Retinal pigment epithelial cell (primary cell): ENCODE data around the gene COPZ2.
"Not testable (repeated sequence)": the region's sequence is repeated elsewhere in the genome, so short reads cannot be mapped to it uniquely, and the experiment has no call there.

Experiments used
- DNase-seq: peaks from one replicate; pipeline ENCODE4 v3.0.0-alpha.2; 2010; ENCODE audit warnings: low read depth
- H3K4me3 ChIP-seq: 2 replicates; pipeline ENCODE4 v1.5.1; 2011; ENCODE audit warnings: mild to moderate bottlenecking, low read length, control low read depth, moderate library complexity
- TF ChIP-seq, protein P1 (sequence below): conservative IDR thresholded peaks from 2 replicates; pipeline ENCODE4 v1.5.1; 2011; ENCODE audit warnings: low read depth, low read length, control low read depth, inconsistent platforms

The COPZ2 gene

GRCh38 chr17:47990962-47991731 is 46.5 kb downstream of the COPZ2 start:
- no peak for DNase-seq

DNA sequence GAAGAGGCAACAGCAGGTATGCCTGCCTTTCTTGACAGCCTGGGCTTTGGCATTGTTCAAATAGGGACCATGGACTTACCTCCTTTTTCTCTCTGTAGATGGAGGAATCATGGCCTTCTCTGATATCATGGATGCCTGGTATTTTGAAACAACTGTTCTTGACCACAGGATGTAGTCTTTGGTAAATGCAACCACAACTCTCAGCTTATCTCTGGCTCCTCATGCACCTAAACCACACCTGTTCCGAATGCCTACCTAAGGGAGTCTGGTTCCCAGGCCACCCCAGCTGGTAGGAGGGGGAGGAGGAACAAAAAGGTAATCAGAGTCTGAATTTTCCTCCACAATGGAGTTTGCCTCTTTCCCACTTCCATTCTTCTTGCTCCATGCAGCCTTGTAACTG is 47.9 kb downstream of the COPZ2 start:
- TF ChIP-seq, protein P1, sequence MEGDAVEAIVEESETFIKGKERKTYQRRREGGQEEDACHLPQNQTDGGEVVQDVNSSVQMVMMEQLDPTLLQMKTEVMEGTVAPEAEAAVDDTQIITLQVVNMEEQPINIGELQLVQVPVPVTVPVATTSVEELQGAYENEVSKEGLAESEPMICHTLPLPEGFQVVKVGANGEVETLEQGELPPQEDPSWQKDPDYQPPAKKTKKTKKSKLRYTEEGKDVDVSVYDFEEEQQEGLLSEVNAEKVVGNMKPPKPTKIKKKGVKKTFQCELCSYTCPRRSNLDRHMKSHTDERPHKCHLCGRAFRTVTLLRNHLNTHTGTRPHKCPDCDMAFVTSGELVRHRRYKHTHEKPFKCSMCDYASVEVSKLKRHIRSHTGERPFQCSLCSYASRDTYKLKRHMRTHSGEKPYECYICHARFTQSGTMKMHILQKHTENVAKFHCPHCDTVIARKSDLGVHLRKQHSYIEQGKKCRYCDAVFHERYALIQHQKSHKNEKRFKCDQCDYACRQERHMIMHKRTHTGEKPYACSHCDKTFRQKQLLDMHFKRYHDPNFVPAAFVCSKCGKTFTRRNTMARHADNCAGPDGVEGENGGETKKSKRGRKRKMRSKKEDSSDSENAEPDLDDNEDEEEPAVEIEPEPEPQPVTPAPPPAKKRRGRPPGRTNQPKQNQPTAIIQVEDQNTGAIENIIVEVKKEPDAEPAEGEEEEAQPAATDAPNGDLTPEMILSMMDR, result no peak
- no peak for DNase-seq
- no peak overlapping the region for H3K4me3 ChIP-seq

More at GRCh38 chr17:47990962-47991731, 46.5 kb downstream of the COPZ2 start:
- TF ChIP-seq, protein P1, result no peak
- H3K4me3 ChIP-seq, result no peak overlapping the region

- H3K4me3 ChIP-seq, result no peak overlapping the region
- DNase-seq, result no peak
- TF ChIP-seq, protein P1, result no peak
Measured at GRCh38 chr17:47989159-47989558, 48.4 kb downstream of the COPZ2 start.

DNA sequence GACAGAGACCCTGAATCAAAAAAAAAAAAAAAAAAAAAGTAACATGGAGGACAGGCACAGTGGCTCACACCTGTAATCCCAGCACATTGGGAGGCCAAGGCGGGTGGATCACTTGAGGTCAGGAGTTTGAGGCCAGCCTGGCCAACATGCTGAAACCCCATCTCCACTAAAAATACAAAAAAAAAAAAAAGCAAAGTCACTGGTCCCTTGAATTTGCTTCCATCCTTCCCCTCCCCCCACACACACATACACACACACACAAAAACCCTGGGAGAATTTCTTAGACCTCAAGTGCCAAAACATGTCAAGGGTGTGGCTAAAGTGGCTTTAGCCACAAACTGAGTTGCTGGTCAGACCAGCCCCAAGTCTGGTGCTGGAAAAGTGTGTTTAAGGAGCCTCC is 49.2 kb downstream of the COPZ2 start:
- DNase-seq, H3K4me3 ChIP-seq: not testable (repeated sequence)

DNA sequence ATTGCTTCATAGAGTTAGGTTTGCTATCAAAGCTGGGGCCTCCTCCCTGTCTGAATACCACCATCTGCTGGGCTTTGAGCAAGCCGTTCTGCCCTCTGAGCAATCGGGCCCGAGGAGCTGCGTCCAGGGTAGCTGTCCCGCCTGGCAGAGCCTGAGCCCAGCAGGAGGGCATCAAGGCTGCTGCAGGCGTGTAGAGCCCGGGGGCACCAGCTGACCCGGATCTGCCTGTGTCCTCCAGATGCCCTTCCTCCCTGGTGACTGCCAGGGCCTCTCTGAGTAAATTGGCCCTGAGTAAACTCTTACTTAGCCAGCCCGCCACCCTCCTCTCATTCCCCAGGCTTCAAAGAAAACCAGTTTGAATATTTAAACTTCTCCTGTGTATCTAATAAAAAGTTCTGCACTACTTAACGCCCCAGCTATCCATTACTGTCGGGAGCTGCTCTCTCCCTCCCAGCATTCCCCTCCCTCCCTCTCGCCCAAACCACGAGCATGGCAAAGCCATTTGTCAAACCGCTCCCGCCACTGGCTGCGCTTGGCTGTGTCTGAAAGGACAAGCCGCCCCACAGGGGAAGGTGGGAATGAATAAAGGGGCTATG is 50.3 kb downstream of the COPZ2 start:
- TF ChIP-seq, protein P1, result no peak
- no peak overlapping the region for H3K4me3 ChIP-seq
- DNase-seq, result no peak

GRCh38 chr17:47986520-47986919 is 51.1 kb downstream of the COPZ2 start:
- H3K4me3 ChIP-seq, result no peak overlapping the region
- TF ChIP-seq, protein P1, result no peak
- DNase-seq, result no peak

DNA sequence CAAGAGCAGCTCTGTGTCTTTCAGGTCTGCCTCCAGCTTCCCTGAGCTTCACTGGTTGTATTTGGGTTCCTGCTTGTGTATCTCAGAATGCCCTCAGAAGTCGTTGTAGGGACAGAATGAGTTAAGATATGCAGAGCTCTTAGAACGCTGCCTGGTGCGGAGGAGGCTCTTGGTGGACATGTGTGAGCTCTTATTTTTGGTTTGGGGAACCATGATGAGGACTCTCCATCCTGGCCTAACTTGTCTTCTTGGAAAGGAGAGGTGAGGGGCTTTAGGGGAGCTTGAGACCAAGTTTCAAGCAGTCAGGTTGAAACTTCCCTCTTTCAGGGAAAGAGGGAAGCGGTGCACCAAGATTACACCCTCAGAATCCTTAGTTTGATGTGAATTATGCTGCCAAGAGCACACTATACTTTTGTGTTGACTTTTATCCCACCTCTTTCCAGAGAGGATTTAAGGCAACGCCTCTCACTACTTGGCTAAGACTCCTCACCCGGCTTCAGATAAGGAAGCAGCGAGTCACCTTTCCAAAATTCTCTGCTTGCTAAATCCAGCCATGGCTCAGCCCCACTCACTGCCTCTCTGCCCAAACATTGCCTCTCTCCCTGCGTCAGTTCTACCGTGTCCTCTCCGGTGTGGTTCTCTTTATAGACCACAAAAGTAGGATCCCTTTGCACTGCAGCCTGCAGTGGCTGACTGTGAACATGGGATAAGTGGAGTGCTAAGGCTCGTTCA is 53.9 kb downstream of the COPZ2 start:
- TF ChIP-seq, protein P1, result no peak
- H3K4me3 ChIP-seq, result no peak overlapping the region

More for the DNA sequence above, 53.9 kb downstream of the COPZ2 start:
- DNase-seq, result no peak
